Activated T-cell treated with anti-CD3 and anti-CD28 coated beads, Interleukin-2, amount 50 U/mL, for 1 hour (primary cell): ENCODE results near the gene DLGAP5.

Experiments used
- DNase-seq: peaks from one replicate; pipeline ENCODE4 v3.0.0-alpha.2; 2020

DLGAP5 gene

GRCh38 chr14:55128386-55129085, 62.8 kb downstream of the DLGAP5 start:
- no peak for DNase-seq

- no peak for DNase-seq
These were observed 63.9 kb downstream of the DLGAP5 start for GRCh38 chr14:55127460-55127951.

- DNase-seq = no peak
These were observed 64.4 kb downstream of the DLGAP5 start for GRCh38 chr14:55126932-55127459.

GRCh38 chr14:55126034-55126433, 65.4 kb downstream of the DLGAP5 start:
- DNase-seq = no peak

GRCh38 chr14:55125403-55125802, 66.0 kb downstream of the DLGAP5 start:
- DNase-seq = no peak

- no peak for DNase-seq
These were observed 66.5 kb downstream of the DLGAP5 start for GRCh38 chr14:55124774-55125386.

GRCh38 chr14:55123852-55124639, 67.3 kb downstream of the DLGAP5 start:
- no peak for DNase-seq

- no peak for DNase-seq
These were observed 68.3 kb downstream of the DLGAP5 start for GRCh38 chr14:55123101-55123500.

GRCh38 chr14:55122440-55122986, 68.9 kb downstream of the DLGAP5 start:
- no peak for DNase-seq

GRCh38 chr14:55121628-55122439, 69.6 kb downstream of the DLGAP5 start:
- no peak for DNase-seq

GRCh38 chr14:55120571-55121495, 70.6 kb downstream of the DLGAP5 start:
- no peak for DNase-seq

- DNase-seq = no peak
These were observed 72.6 kb downstream of the DLGAP5 start for GRCh38 chr14:55118761-55119160.

- no peak for DNase-seq
These were observed 73.5 kb downstream of the DLGAP5 start for GRCh38 chr14:55117803-55118441.

GRCh38 chr14:55116246-55117030, 74.9 kb downstream of the DLGAP5 start:
- DNase-seq = no peak

- no peak for DNase-seq
These were observed 75.5 kb downstream of the DLGAP5 start for GRCh38 chr14:55115861-55116245.

GRCh38 chr14:55115460-55115859, 75.9 kb downstream of the DLGAP5 start:
- no peak for DNase-seq

GRCh38 chr14:55114720-55115119, 76.7 kb downstream of the DLGAP5 start:
- no peak for DNase-seq

GRCh38 chr14:55111122-55111708, 80.2 kb downstream of the DLGAP5 start:
- DNase-seq = no peak

GRCh38 chr14:55109836-55110235, 81.5 kb downstream of the DLGAP5 start:
- no peak for DNase-seq
